ENCODE data around the gene EDARADD. TPM values are rescaled to one million over a fixed set of nuclear protein-coding genes. Genes with fewer than 3 reads are reported as not detected.
A peak's percentile ranks its signal among the peaks of the same experiment; 100 is the strongest.
"Not testable (repeated sequence)": the region's sequence is repeated elsewhere in the genome, so short reads cannot be mapped to it uniquely, and the experiment has no call there.

EDARADD gene
- total RNA-seq, 1 donor from 2014 or later, result 1.4 TPM

GRCh38 chr1:236501093-236501492 lies 107.0 kb downstream of the EDARADD start:
- Histone ChIP-seq H3F3A (ENCODE audit: low read depth) (peaks cover 8% of the 10 kb centered on the region), H3K36me3 (no peaks in the 10 kb centered on the region), H3K27ac (no peak overlapping the region), H2AFZ (replicated peaks) (no peak overlapping the region), H3K4me2 (no peak overlapping the region), H3K27me3 (no peaks in the 10 kb centered on the region), H3K9me3 (ENCODE audit: low read depth) (no peaks in the 10 kb centered on the region), H3K4me3 (no peak overlapping the region), H4K20me1 (ENCODE audit: low read depth) (no peaks in the 10 kb centered on the region), H3K9ac (no peak overlapping the region), H3K79me2 (ENCODE audit: low read depth) (no peaks in the 10 kb centered on the region), H3K4me1 (peaks cover 4% of the 10 kb centered on the region)
- Mint-ChIP-seq H3K9me3 (no peaks in the 10 kb centered on the region), H3K36me3 (no peaks in the 10 kb centered on the region), H3K27me3 (ENCODE audit: insufficient read depth, low read depth) (peaks cover 2% of the 10 kb centered on the region), H3K4me1 (peaks cover 18% of the 10 kb centered on the region), H3K27ac (no peak overlapping the region), H3K4me3 (no peak overlapping the region)
- TF ChIP-seq EZH2phosphoT487 (IDR thresholded peaks at IDR 0.05) (no peak), EZH2 (IDR thresholded peaks at IDR 0.05) (no peak), CTCF (IDR thresholded peaks at IDR 0.05) (no peak)
- DNase-seq (ENCODE audit: low spot score), result no peak

- Histone ChIP-seq H3K79me2 (ENCODE audit: low read depth) (no peaks in the 10 kb centered on the region), H3K4me3 (no peak overlapping the region), H3F3A (ENCODE audit: low read depth) (peaks cover 8% of the 10 kb centered on the region), H3K27me3 (no peaks in the 10 kb centered on the region), H4K20me1 (ENCODE audit: low read depth) (no peaks in the 10 kb centered on the region), H3K4me2 (peak overlapping the region; percentile 70), H3K36me3 (no peaks in the 10 kb centered on the region), H2AFZ (replicated peaks) (peak overlapping the region; percentile 75), H3K4me1 (peaks cover 4% of the 10 kb centered on the region), H3K27ac (peak overlapping the region; percentile 88), H3K9ac (no peak overlapping the region), H3K9me3 (ENCODE audit: low read depth) (no peaks in the 10 kb centered on the region)
- peaks cover 2% of the 10 kb centered on the region for H3K27me3 Mint-ChIP-seq (ENCODE audit: insufficient read depth, low read depth)
- no peaks in the 10 kb centered on the region for H3K36me3 Mint-ChIP-seq
- no peak for DNase-seq (ENCODE audit: low spot score)
- peak overlapping the region; percentile 13 for H3K27ac Mint-ChIP-seq
- H3K4me1 Mint-ChIP-seq, result peaks cover 12% of the 10 kb centered on the region
- H3K4me3 Mint-ChIP-seq, result peak overlapping the region; percentile 3
- no peak for TF ChIP-seq EZH2phosphoT487 (IDR thresholded peaks at IDR 0.05)
- no peak for TF ChIP-seq EZH2 (IDR thresholded peaks at IDR 0.05)
- no peak for TF ChIP-seq CTCF (IDR thresholded peaks at IDR 0.05)
- H3K9me3 Mint-ChIP-seq, result no peaks in the 10 kb centered on the region
These were observed 108.5 kb downstream of the EDARADD start for GRCh38 chr1:236502579-236502971.

GRCh38 chr1:236502972-236503639 lies 109.0 kb downstream of the EDARADD start:
- Histone ChIP-seq H4K20me1 (ENCODE audit: low read depth) (no peaks in the 10 kb centered on the region), H3K4me2 (peak overlapping the region; percentile 70), H2AFZ (replicated peaks) (peak overlapping the region; percentile 75), H3F3A (ENCODE audit: low read depth) (peaks cover 8% of the 10 kb centered on the region), H3K9ac (no peak overlapping the region), H3K27me3 (no peaks in the 10 kb centered on the region), H3K36me3 (no peaks in the 10 kb centered on the region), H3K79me2 (ENCODE audit: low read depth) (no peaks in the 10 kb centered on the region), H3K27ac (peak overlapping the region; percentile 88), H3K4me1 (peaks cover 4% of the 10 kb centered on the region), H3K9me3 (ENCODE audit: low read depth) (no peaks in the 10 kb centered on the region), H3K4me3 (peak overlapping the region; percentile 24)
- Mint-ChIP-seq H3K27ac (peak overlapping the region; percentile 98), H3K36me3 (no peaks in the 10 kb centered on the region), H3K27me3 (ENCODE audit: insufficient read depth, low read depth) (peaks cover 2% of the 10 kb centered on the region), H3K9me3 (no peaks in the 10 kb centered on the region), H3K4me3 (peak overlapping the region; percentile 75), H3K4me1 (peaks cover 12% of the 10 kb centered on the region)
- TF ChIP-seq EZH2phosphoT487 (IDR thresholded peaks at IDR 0.05), result no peak
- TF ChIP-seq CTCF (IDR thresholded peaks at IDR 0.05), result no peak
- no peak for TF ChIP-seq EZH2 (IDR thresholded peaks at IDR 0.05)
- peak; percentile 85 for DNase-seq (ENCODE audit: low spot score)

GRCh38 chr1:236504338-236504737 lies 110.3 kb downstream of the EDARADD start:
- H3K9me3 ChIP-seq (ENCODE audit: low read depth); H3K9ac ChIP-seq; DNase-seq (ENCODE audit: low spot score); H3K79me2 ChIP-seq (ENCODE audit: low read depth); H3K27me3 Mint-ChIP-seq (ENCODE audit: insufficient read depth, low read depth); H3K4me1 ChIP-seq; H3K27ac ChIP-seq; H3K36me3 ChIP-seq; H3K27ac Mint-ChIP-seq; H3K4me3 ChIP-seq; H4K20me1 ChIP-seq (ENCODE audit: low read depth); H3K9me3 Mint-ChIP-seq; H3K4me3 Mint-ChIP-seq; H3F3A ChIP-seq (ENCODE audit: low read depth); H3K36me3 Mint-ChIP-seq; H3K4me2 ChIP-seq; H2AFZ ChIP-seq (replicated peaks); H3K27me3 ChIP-seq: not testable (repeated sequence)
- H3K4me1 Mint-ChIP-seq, result peaks cover 12% of the 10 kb centered on the region

Measured in neural progenitor cell (in vitro differentiated cells).